Ishikawa (cell line): ENCODE measurements around the gene SCP2D1.

ENCODE experiments used
- CEBPB ChIP-seq: IDR thresholded peaks from 2 replicates; pipeline ENCODE4 v1.6.1; 2012
- CREB1 ChIP-seq: IDR thresholded peaks from 2 replicates; pipeline ENCODE4 v1.6.1; 2012; ENCODE audit warnings: low read depth
- EGR1 ChIP-seq: IDR thresholded peaks from 2 replicates; pipeline ENCODE4 v1.6.1; 2012
- EP300 ChIP-seq: IDR thresholded peaks from 2 replicates; pipeline ENCODE4 v1.6.1; 2012; ENCODE audit warnings: borderline replicate concordance
- FOXM1 ChIP-seq: IDR thresholded peaks from 2 replicates; pipeline ENCODE4 v1.6.1; 2012; ENCODE audit warnings: low read depth, borderline replicate concordance
- MAX ChIP-seq: IDR thresholded peaks from 2 replicates; pipeline ENCODE4 v1.6.1; 2012
- NFIC ChIP-seq: IDR thresholded peaks from 2 replicates; pipeline ENCODE4 v1.6.1; 2012
- RAD21 ChIP-seq: IDR thresholded peaks from 2 replicates; pipeline ENCODE4 v1.6.1; 2012; ENCODE audit warnings: low read depth
- REST ChIP-seq: IDR thresholded peaks from 2 replicates; pipeline ENCODE4 v1.6.1; 2012; ENCODE audit warnings: low read depth, mild to moderate bottlenecking
- TAF1 ChIP-seq: IDR thresholded peaks from 2 replicates; pipeline ENCODE4 v1.6.1; 2012; ENCODE audit warnings: low read depth, mild to moderate bottlenecking
- TCF12 ChIP-seq: IDR thresholded peaks from 2 replicates; pipeline ENCODE4 v1.6.1; 2012; ENCODE audit warnings: low read depth
- TEAD4 ChIP-seq: IDR thresholded peaks from 2 replicates; pipeline ENCODE4 v1.6.1; 2012
- USF1 ChIP-seq: IDR thresholded peaks from 2 replicates; pipeline ENCODE4 v1.6.1; 2012
- YY1 ChIP-seq: IDR thresholded peaks from 2 replicates; pipeline ENCODE4 v1.6.1; 2012; ENCODE audit warnings: low read depth
- ZBTB7A ChIP-seq: IDR thresholded peaks from 2 replicates; pipeline ENCODE4 v1.6.1; 2012; ENCODE audit warnings: low read depth

Gene SCP2D1

GRCh38 chr20:18775633-18776032 is 38.0 kb upstream of the SCP2D1 start:
- TF ChIP-seq EP300 (no peak), USF1 (no peak), RAD21 (no peak), YY1 (no peak), TAF1 (no peak), NFIC (no peak), TEAD4 (no peak), TCF12 (no peak), MAX (no peak), CREB1 (no peak), REST (no peak)

DNA sequence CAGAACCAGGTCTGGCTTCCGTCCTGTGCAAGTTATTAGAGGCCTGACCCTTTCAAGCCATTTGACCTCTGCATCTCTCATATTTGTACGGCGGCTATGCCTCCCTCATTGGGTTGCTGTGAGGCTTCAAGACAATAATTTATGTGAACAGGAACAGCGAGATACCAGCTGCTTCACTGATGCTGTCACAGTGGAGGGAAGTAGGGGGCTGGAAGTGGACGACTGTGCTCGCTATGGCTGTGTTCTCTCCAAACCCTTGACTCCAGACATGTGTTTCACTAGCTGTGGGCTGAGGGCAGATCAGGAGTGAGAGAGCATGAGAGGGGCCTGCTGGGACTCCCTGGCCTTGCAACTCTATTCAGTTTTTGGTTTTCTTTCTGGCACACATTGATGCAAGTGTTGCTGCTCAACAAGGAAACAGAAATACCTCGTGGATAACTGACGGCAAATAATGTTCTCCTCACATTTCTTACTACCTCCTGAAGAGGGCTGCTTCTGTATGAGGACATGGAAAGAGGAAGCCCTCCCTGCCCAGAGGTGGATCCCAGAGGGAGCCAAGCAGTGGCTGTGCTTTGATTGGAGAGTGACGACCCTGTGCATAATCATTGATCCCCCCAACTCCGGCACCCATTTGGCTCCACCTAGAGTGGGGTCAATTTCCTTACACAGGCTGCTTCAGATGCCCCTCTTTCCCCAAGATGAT is 34.7 kb upstream of the SCP2D1 start:
- no peak for TF ChIP-seq FOXM1
- TF ChIP-seq NFIC, result no peak
- no peak for TF ChIP-seq USF1
- TF ChIP-seq ZBTB7A, result no peak
- TF ChIP-seq CREB1, result no peak
- no peak for TF ChIP-seq EGR1
- no peak for TF ChIP-seq RAD21
- no peak for TF ChIP-seq YY1
- no peak for TF ChIP-seq MAX
- TF ChIP-seq TAF1, result no peak

DNA sequence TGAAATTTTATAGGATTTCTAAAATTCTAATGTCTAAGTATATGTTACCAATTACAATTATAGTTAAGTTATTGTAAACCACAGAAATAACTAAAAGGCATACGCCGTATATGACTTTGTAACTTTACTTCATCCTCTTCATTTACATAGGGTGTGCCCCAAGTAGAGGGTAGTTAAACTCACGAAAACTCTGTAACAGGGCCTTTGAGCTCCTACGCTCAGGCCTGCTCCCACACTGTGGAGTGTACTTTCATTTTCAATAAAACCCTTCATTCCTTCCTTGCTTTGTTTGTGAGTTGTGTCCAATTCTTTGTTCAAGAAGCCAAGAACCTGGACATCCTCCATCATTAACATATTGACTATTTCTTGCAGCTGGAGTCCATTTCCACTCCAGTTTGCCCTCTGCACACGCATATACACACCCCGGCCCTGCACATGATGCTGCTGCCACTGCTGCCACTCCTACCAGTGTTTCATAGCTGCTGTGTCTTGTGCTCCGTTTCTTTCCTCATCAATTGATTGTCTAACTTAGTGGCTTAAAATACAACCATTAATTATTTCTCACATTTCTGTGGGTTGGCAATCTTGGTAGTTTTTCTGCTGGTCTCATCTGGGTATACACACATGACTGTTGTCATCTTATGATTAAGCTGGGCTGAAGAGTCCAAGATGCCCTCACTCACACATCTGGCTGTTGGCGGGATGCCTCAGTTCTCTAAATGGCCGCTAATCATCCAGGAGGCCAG is 33.0 kb upstream of the SCP2D1 start:
- no peak for TF ChIP-seq EGR1
- TF ChIP-seq REST, result no peak

DNA sequence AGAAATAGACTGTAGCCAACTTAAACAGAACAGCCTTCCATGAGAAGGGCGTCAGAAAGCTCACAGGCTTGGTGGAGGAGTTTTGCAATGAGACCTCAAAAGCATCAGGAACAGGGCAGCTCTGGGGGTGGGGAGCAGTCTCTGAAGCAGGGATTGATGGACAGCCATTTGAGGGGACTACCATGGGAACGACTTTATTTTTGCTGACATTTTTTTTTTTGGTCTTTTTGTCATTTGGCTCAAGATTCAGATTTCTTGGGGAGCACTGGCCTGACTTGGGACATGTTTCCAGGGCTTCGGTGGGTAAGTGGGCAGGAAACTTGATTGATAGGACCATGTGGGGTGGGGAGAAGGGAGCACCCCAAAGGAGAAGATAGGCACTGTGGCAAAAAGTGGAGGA is 32.1 kb upstream of the SCP2D1 start:
- TF ChIP-seq FOXM1, result no peak
- no peak for TF ChIP-seq CEBPB
- TF ChIP-seq REST, result no peak
- no peak for TF ChIP-seq MAX
